Spleen (tissue), 11 donors: ENCODE measurements around the gene CST11. TPM values are rescaled to one million over a fixed set of nuclear protein-coding genes. Genes with fewer than 3 reads are reported as not detected.

Source experiments
- DNase-seq: peaks from one replicate; pipeline ENCODE4 v3.0.0-alpha.2; 2020
- H3K27ac ChIP-seq, 8 donors: fragments of 200-600 bp; sonication (generic) in 7 of 8; 1 replicate in 4 of 8; 2 replicates in 4 of 8; pipeline versions ENCODE4 v1.5.0 to v1.8.0; 2016 to 2021; ENCODE audit warnings: inconsistent platforms in 4 of 8, mild to moderate bottlenecking in 4 of 8, moderate library complexity in 1 of 8
- H3K27me3 ChIP-seq, 7 donors: fragments of 200-600 bp; sonication (generic) in 6 of 7; replicated peaks in 1 of 7; 1 replicate in 4 of 7; 2 replicates in 3 of 7; pipeline versions ENCODE4 v1.5.0 to v1.8.0; 2016 to 2021; ENCODE audit warnings: inconsistent platforms in 3 of 7, mild to moderate bottlenecking in 1 of 7
- H3K36me3 ChIP-seq, 6 donors: fragments of 200-600 bp; sonication (generic) in 5 of 6; 1 replicate in 4 of 6; 2 replicates in 2 of 6; pipeline versions ENCODE4 v1.5.0 to v1.8.0; 2016 to 2021; ENCODE audit warnings: inconsistent platforms in 2 of 6
- H3K4me1 ChIP-seq, 6 donors: fragments of 200-600 bp; sonication (generic) in 5 of 6; 1 replicate in 3 of 6; 2 replicates in 3 of 6; pipeline versions ENCODE4 v1.5.0 to v1.8.0; 2016 to 2021; ENCODE audit warnings: inconsistent platforms in 3 of 6
- H3K4me3 ChIP-seq, 8 donors: fragments of 200-600 bp; sonication (generic) in 7 of 8; 1 replicate in 4 of 8; 2 replicates in 4 of 8; pipeline versions ENCODE4 v1.5.0 to v1.8.0; 2016 to 2021; ENCODE audit warnings: inconsistent platforms in 4 of 8, mild to moderate bottlenecking in 4 of 8, moderate library complexity in 2 of 8
- H3K9me3 ChIP-seq, 8 donors: fragments of 200-600 bp; sonication (generic) in 7 of 8; 1 replicate in 4 of 8; 2 replicates in 4 of 8; pipeline versions ENCODE4 v1.5.0 to v1.8.0; 2016 to 2021; ENCODE audit warnings: inconsistent platforms in 4 of 8
- CTCF ChIP-seq, 11 experiments: fragments of 200-600 bp in 7 of 11; fragments of 450-650 bp in 4 of 11; sonication (generic) in 4 of 11; IDR thresholded peaks in 8 of 11; conservative IDR thresholded peaks in 3 of 11; 1 replicate in 7 of 11; 2 replicates in 4 of 11; pipeline versions ENCODE4 v1.4.0 to v1.8.0; 2016 to 2021; ENCODE audit warnings: antibody characterized with exemption in 11 of 11, inconsistent platforms in 4 of 11, mild to moderate bottlenecking in 1 of 11
- POLR2A ChIP-seq, 3 donors: fragments of 450-650 bp; IDR thresholded peaks; one replicate each; pipeline ENCODE4 v1.5.1; 2017; ENCODE audit warnings: antibody characterized with exemption in 3 of 3, mild to moderate bottlenecking in 1 of 3
- POLR2AphosphoS5 ChIP-seq, 3 donors: sonication (generic); formaldehyde crosslinking; IDR thresholded peaks; one replicate each; pipeline ENCODE4 v1.5.1; 2017; ENCODE audit warnings: antibody characterized with exemption in 3 of 3
- WGBS, 5 donors: extraction: QIAGEN DNeasy Blood & Tissue Kit in 3 of 5; methylation state at CpG; one replicate each; pipeline versions ENCODE4 v1.1.5 to v1.1.7; 2013 to 2018; 5-methylcytosine and 5-hydroxymethylcytosine counted together
- intact Hi-C: fragments of 100-400 bp; cut with DNase I; formaldehyde crosslinking; loops from one replicate; pipeline ENCODE4 v1.15.0; 2023; ENCODE audit warnings: low total_unique reads
- polyA plus RNA-seq, 3 donors: library from polyadenylated mRNA; stranded (reverse); fragments of 200-250 nt; gene quantifications; one replicate each; pipeline ENCODE4 v1.2.1, GENCODE V29; 2013
- total RNA-seq, 7 donors: library from RNA; depleted of rRNA in 3 of 7; stranded (reverse); fragments of >200 nt in 3 of 7; fragmentation: NEBNext Ultra II Directional in 4 of 7; extraction: Animal tissue kit (Norgen Biotek cat#: 25700) in 4 of 7; gene quantifications; one replicate each; pipeline versions ENCODE4 v1.1.0 to v1.2.1, GENCODE V29; 2016 to 2021
- donor health status: healthy with polysubstance abuse.
- donor health status: DM: no; HTN: no; CAD: no; lungs with moderate emphysema.
- donor health status: DM: no; HTN: no; CAD: no.
- donor health status: Bipolar disorder and iron deficiency.
- donor health status: healthy.
- donor health status: DM: no; HTN: no; CAD: no.
- donor health status: DM: yes; HTN: yes; CAD: no.

CST11 gene
- total and polyA plus RNA-seq, 10 donors, result not detected

GRCh38 chr20:23435626-23436539 is 16.8 kb downstream of the CST11 start:
- Histone ChIP-seq H3K4me1 (no peaks in the 10 kb centered on the region), H3K36me3 (no peaks in the 10 kb centered on the region), H3K9me3 (no peaks in the 10 kb centered on the region), H3K27me3 (no peaks in the 10 kb centered on the region), H3K27ac (no peak overlapping the region), H3K4me3 (no peak overlapping the region)
- TF ChIP-seq POLR2A (IDR thresholded peaks at IDR 0.05), result no peak
- no peak for TF ChIP-seq CTCF (IDR thresholded peaks at IDR 0.05 in 8 of 11, conservative IDR thresholded peaks at IDR 0.05 in 3 of 11)
- no peak for TF ChIP-seq POLR2AphosphoS5 (IDR thresholded peaks at IDR 0.05)
- no peak for DNase-seq
- 72 to 92% (median 79%) methylated on average over 11 of the region's 11 CpGs for WGBS, 5 donors
- intact Hi-C loops, result no loop called here

- WGBS, 5 donors, result 82 to 89% (median 89%) methylated on average over 7 of the region's 7 CpGs
Measured at GRCh38 chr20:23434521-23435313, 18.0 kb downstream of the CST11 start.

GRCh38 chr20:23433628-23434027 is 19.0 kb downstream of the CST11 start:
- intact Hi-C loops, result no loop called here
- 74 to 78% (median 75%) methylated on average over 3 of the region's 3 CpGs for WGBS, 5 donors
- TF ChIP-seq POLR2AphosphoS5 (IDR thresholded peaks at IDR 0.05) (no peak), CTCF (IDR thresholded peaks at IDR 0.05 in 8 of 11, conservative IDR thresholded peaks at IDR 0.05 in 3 of 11) (no peak), POLR2A (IDR thresholded peaks at IDR 0.05) (no peak)
- Histone ChIP-seq H3K4me3 (no peak overlapping the region), H3K36me3 (no peaks in the 10 kb centered on the region), H3K9me3 (no peaks in the 10 kb centered on the region), H3K27me3 (no peaks in the 10 kb centered on the region), H3K4me1 (no peaks in the 10 kb centered on the region), H3K27ac (no peak overlapping the region)
- DNase-seq, result no peak

More at GRCh38 chr20:23434521-23435313, 18.0 kb downstream of the CST11 start:
- no peaks in the 10 kb centered on the region for H3K4me1 ChIP-seq
- no peak overlapping the region for H3K4me3 ChIP-seq
- peak; percentile 50 for DNase-seq
- TF ChIP-seq CTCF (IDR thresholded peaks at IDR 0.05 in 8 of 11, conservative IDR thresholded peaks at IDR 0.05 in 3 of 11) (no peak), POLR2AphosphoS5 (IDR thresholded peaks at IDR 0.05) (no peak), POLR2A (IDR thresholded peaks at IDR 0.05) (no peak)
- no peaks in the 10 kb centered on the region for H3K27me3 ChIP-seq
- intact Hi-C loops, result no loop called here
- no peaks in the 10 kb centered on the region for H3K9me3 ChIP-seq
- no peak overlapping the region for H3K27ac ChIP-seq
- no peaks in the 10 kb centered on the region for H3K36me3 ChIP-seq

- 71 to 88% (median 84%) methylated on average over 8 to 9 of the region's 9 CpGs for WGBS, 5 donors
- no peak for DNase-seq
- no peak for TF ChIP-seq POLR2AphosphoS5 (IDR thresholded peaks at IDR 0.05)
- TF ChIP-seq CTCF (IDR thresholded peaks at IDR 0.05 in 8 of 11, conservative IDR thresholded peaks at IDR 0.05 in 3 of 11), result no peak
- TF ChIP-seq POLR2A (IDR thresholded peaks at IDR 0.05), result no peak
- peaks cover 0 to 14% (median 3%) of the 10 kb centered on the region in 6 donors for H3K4me1 ChIP-seq
- H3K4me3 ChIP-seq, result no peak overlapping the region
- H3K27me3 ChIP-seq, result peaks cover 0 to 8% (median 0%) of the 10 kb centered on the region in 7 donors
- H3K27ac ChIP-seq, result no peak overlapping the region
- intact Hi-C loops, result no loop called here
- H3K9me3 ChIP-seq, result no peaks in the 10 kb centered on the region
- H3K36me3 ChIP-seq, result no peaks in the 10 kb centered on the region
Measured at GRCh38 chr20:23425129-23425528, 27.5 kb downstream of the CST11 start.
